ENCODE measurements around the gene C2CD4D.
"Not testable (repeated sequence)": the region's sequence is repeated elsewhere in the genome, so short reads cannot be mapped to it uniquely, and the experiment has no call there.

Gene C2CD4D

DNA sequence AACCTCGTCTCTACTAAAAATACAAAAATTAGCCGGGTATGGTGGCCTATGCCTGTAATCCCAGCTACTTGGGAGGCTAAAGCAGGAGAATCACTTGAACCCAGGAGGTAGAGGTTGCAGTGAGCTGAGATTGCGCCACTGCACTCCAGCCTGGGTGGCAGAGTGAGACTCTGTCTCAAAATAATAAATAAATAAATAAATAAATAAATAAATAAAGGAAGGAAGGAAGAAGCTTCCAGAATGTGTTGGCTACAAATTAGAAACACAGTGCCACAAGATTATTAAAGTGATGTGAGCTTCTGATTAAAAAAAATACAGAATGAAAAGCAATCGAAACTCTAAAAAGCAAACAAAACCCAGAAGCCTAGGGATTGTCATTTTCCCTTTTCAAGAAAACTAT, 44.3 kb upstream of the C2CD4D start:
- not testable (repeated sequence) for H2AFZ ChIP-seq (ENCODE audit: low read depth); H3K9ac ChIP-seq; H4K20me1 ChIP-seq (ENCODE audit: insufficient read depth); H3K36me3 ChIP-seq (ENCODE audit: insufficient read depth); H3K27ac ChIP-seq; H3K79me2 ChIP-seq (ENCODE audit: insufficient read depth, low read depth); H3K27me3 ChIP-seq (ENCODE audit: insufficient read depth, low read depth); H3K4me2 ChIP-seq; H3K4me1 ChIP-seq (ENCODE audit: low read depth, poor library complexity, severe bottlenecking); H3K4me3 ChIP-seq (IDR thresholded peaks at IDR 0.05; ENCODE audit: insufficient read depth, low read depth, low read length)

DNA sequence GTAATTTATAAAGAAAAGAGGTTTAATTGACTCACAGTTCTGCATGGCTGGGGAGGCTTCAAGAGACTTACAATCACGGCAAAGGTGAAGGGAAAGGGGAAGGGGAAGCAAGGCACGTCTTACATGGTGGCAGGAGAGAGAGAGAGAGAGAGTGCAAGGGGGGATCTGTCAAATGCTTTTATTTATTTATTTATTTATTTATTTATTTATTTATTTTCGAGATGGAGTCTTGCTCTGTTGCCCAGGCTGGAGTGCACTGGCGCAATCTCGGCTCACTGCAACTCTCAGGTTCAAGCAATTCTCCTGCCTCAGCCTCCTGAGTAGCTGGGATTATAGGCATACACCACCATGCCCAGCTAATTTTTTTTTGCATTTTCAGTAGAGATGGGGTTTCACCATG, 43.3 kb upstream of the C2CD4D start:
- H3K4me2 ChIP-seq; H3K4me1 ChIP-seq (ENCODE audit: low read depth, poor library complexity, severe bottlenecking); H3K27ac ChIP-seq; H3K9ac ChIP-seq; H3K36me3 ChIP-seq (ENCODE audit: insufficient read depth); H2AFZ ChIP-seq (ENCODE audit: low read depth); H4K20me1 ChIP-seq (ENCODE audit: insufficient read depth); H3K4me3 ChIP-seq (IDR thresholded peaks at IDR 0.05; ENCODE audit: insufficient read depth, low read depth, low read length); H3K79me2 ChIP-seq (ENCODE audit: insufficient read depth, low read depth); H3K27me3 ChIP-seq (ENCODE audit: insufficient read depth, low read depth): not testable (repeated sequence)

DNA sequence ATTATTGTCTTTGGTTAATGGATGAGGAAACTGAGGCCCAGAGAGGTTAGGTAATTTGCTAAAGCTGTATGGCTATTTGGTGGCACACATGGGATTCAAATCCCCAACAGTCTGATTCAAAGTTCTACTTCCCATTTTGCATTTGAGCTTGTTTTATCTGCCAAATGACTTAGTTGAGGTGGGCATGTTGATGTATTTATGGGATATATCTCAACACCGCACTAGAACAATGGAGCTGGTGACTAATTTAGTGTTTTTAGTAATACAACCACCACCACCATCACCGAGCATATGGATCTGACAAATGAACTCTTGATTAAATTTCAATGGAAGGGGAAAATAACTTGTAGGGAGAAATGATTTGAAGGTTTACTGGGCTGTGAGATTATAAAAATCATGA, 42.8 kb upstream of the C2CD4D start:
- Histone ChIP-seq H3K27ac (no peak overlapping the region), H3K79me2 (ENCODE audit: insufficient read depth, low read depth) (no peaks in the 10 kb centered on the region), H4K20me1 (ENCODE audit: insufficient read depth) (no peaks in the 10 kb centered on the region), H2AFZ (ENCODE audit: low read depth) (no peak overlapping the region), H3K4me3 (IDR thresholded peaks at IDR 0.05; ENCODE audit: insufficient read depth, low read depth, low read length) (no peak overlapping the region), H3K36me3 (ENCODE audit: insufficient read depth) (no peaks in the 10 kb centered on the region), H3K9ac (no peak overlapping the region), H3K27me3 (ENCODE audit: insufficient read depth, low read depth) (no peaks in the 10 kb centered on the region), H3K4me2 (no peak overlapping the region), H3K4me1 (ENCODE audit: low read depth, poor library complexity, severe bottlenecking) (no peaks in the 10 kb centered on the region)
- no peak for TF ChIP-seq CTCF (conservative IDR thresholded peaks at IDR 0.05; ENCODE audit: low read depth, low read length)

DNA sequence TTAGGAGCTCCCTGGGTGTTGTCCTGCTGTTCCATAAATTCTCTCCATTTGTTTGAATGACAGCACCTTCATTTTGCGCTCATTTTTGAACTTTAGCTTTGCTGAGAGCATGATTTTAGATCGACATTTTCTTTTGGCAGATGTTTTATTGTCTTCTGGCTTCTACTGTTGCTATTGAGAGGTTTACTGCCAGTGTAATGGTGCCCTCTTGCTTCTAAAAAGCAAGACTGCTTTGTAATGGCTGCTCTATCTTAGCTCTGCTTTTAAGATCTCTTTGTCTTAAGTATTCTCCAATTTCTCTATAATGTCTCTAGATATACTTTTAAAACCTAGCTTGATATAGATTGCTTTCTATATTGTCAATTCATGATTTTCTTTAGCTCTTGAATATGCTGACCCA, 41.9 kb upstream of the C2CD4D start:
- Histone ChIP-seq H3K4me1 (ENCODE audit: low read depth, poor library complexity, severe bottlenecking) (no peaks in the 10 kb centered on the region), H2AFZ (ENCODE audit: low read depth) (no peak overlapping the region), H3K27ac (no peak overlapping the region), H3K9ac (no peak overlapping the region), H3K27me3 (ENCODE audit: insufficient read depth, low read depth) (no peaks in the 10 kb centered on the region), H3K4me2 (no peak overlapping the region), H3K36me3 (ENCODE audit: insufficient read depth) (no peaks in the 10 kb centered on the region), H4K20me1 (ENCODE audit: insufficient read depth) (no peaks in the 10 kb centered on the region), H3K79me2 (ENCODE audit: insufficient read depth, low read depth) (no peaks in the 10 kb centered on the region), H3K4me3 (IDR thresholded peaks at IDR 0.05; ENCODE audit: insufficient read depth, low read depth, low read length) (no peak overlapping the region)
- no peak for TF ChIP-seq CTCF (conservative IDR thresholded peaks at IDR 0.05; ENCODE audit: low read depth, low read length)

- Histone ChIP-seq H3K4me3 (IDR thresholded peaks at IDR 0.05; ENCODE audit: insufficient read depth, low read depth, low read length) (no peak overlapping the region), H3K36me3 (ENCODE audit: insufficient read depth) (no peaks in the 10 kb centered on the region), H3K27me3 (ENCODE audit: insufficient read depth, low read depth) (no peaks in the 10 kb centered on the region), H3K4me1 (ENCODE audit: low read depth, poor library complexity, severe bottlenecking) (peaks cover 6% of the 10 kb centered on the region), H3K79me2 (ENCODE audit: insufficient read depth, low read depth) (no peaks in the 10 kb centered on the region), H4K20me1 (ENCODE audit: insufficient read depth) (no peaks in the 10 kb centered on the region), H2AFZ (ENCODE audit: low read depth) (no peak overlapping the region), H3K27ac (no peak overlapping the region), H3K4me2 (no peak overlapping the region), H3K9ac (no peak overlapping the region)
- TF ChIP-seq CTCF (conservative IDR thresholded peaks at IDR 0.05; ENCODE audit: low read depth, low read length): no peak
These were observed 35.9 kb upstream of the C2CD4D start for GRCh38 chr1:151875419-151876097.

GRCh38 chr1:151872776-151873175, 33.2 kb upstream of the C2CD4D start:
- not testable (repeated sequence) for H3K27ac ChIP-seq; H2AFZ ChIP-seq (ENCODE audit: low read depth); H3K4me1 ChIP-seq (ENCODE audit: low read depth, poor library complexity, severe bottlenecking); H4K20me1 ChIP-seq (ENCODE audit: insufficient read depth); H3K79me2 ChIP-seq (ENCODE audit: insufficient read depth, low read depth); H3K4me2 ChIP-seq; H3K9ac ChIP-seq; H3K4me3 ChIP-seq (IDR thresholded peaks at IDR 0.05; ENCODE audit: insufficient read depth, low read depth, low read length); H3K36me3 ChIP-seq (ENCODE audit: insufficient read depth); H3K27me3 ChIP-seq (ENCODE audit: insufficient read depth, low read depth)
